IMR-90 (cell line): ENCODE data around the gene CTBP2. TPM values are rescaled to one million over a fixed set of nuclear protein-coding genes. Genes with fewer than 3 reads are reported as not detected.

Experiments
- ATAC-seq: fragments of 200-7000 bp; cut with Tn5 transposase; 2 replicates; pipeline ENCODE4 v1.9.1; 2020; ENCODE audit warnings: low read depth, mild to moderate bottlenecking, moderate library complexity
- BruUV-seq: library from RNA; stranded (reverse); fragments of 400-500 nt; replicated peaks from 2 replicates; lab custom pipeline; 2021; lab: Mats Ljungman, UMichigan
- CTCF ChIA-PET: fragments of 300-600 bp; formaldehyde crosslinking; extraction: SDS; loops from one replicate; lab custom pipeline; 2021; ENCODE audit warnings: antibody characterized with exemption; lab: Yijun Ruan, JAX
- POLR2A ChIA-PET: fragments of 300-600 bp; sonication (Branson Sonifier 250); formaldehyde crosslinking; loops from one replicate; lab custom pipeline; 2022; ENCODE audit warnings: antibody characterized with exemption; ENCODE audit not compliant: unreplicated experiment; lab: Charles Lee
- DNase-seq: peaks from one replicate; pipeline ENCODE4 v3.0.0; 2013
- H2AFZ ChIP-seq: replicated peaks from 2 replicates; pipeline ENCODE3; 2013; ENCODE audit warnings: low read length, mild to moderate bottlenecking; ENCODE audit not compliant: poor library complexity
- H2AK5ac ChIP-seq: 2 replicates; pipeline ENCODE4 v1.6.1; 2013; ENCODE audit warnings: low read depth, low read length, inconsistent platforms
- H2AK9ac ChIP-seq: replicated peaks from 2 replicates; pipeline ENCODE3; 2013; ENCODE audit warnings: mild to moderate bottlenecking, low read depth, low read length, moderate library complexity; ENCODE audit not compliant: poor library complexity
- H2BK120ac ChIP-seq: 2 replicates; pipeline ENCODE4 v1.6.1; 2013; ENCODE audit warnings: low read depth, low read length, inconsistent platforms
- H2BK15ac ChIP-seq: 3 replicates; pipeline ENCODE4 v1.6.1; 2013; ENCODE audit warnings: low read depth, low read length, inconsistent platforms
- H2BK20ac ChIP-seq: 2 replicates; pipeline ENCODE4 v1.6.1; 2013; ENCODE audit warnings: low read depth, mild to moderate bottlenecking, inconsistent platforms, low read length, moderate library complexity
- H2BK5ac ChIP-seq: 2 replicates; pipeline ENCODE4 v1.6.1; 2013; ENCODE audit warnings: mild to moderate bottlenecking, low read depth, low read length, inconsistent platforms; ENCODE audit not compliant: poor library complexity, severe bottlenecking
- H3K14ac ChIP-seq: replicated peaks from 2 replicates; pipeline ENCODE4 v1.6.1; 2013; ENCODE audit warnings: low read depth, low read length, inconsistent platforms
- H3K18ac ChIP-seq: 2 replicates; pipeline ENCODE4 v1.6.1; 2013; ENCODE audit warnings: low read depth, low read length, control low read depth
- H3K23ac ChIP-seq: 2 replicates; pipeline ENCODE4 v1.6.1; 2013; ENCODE audit warnings: low read depth, low read length, inconsistent platforms
- H3K27ac ChIP-seq: 2 replicates; pipeline ENCODE4 v1.5.1; 2013; ENCODE audit warnings: mild to moderate bottlenecking, control low read depth, low read length; ENCODE audit not compliant: insufficient read depth
- H3K27me3 ChIP-seq: 2 replicates; pipeline ENCODE4 v1.6.1; 2013; ENCODE audit warnings: low read length; ENCODE audit not compliant: control insufficient read depth, insufficient read depth
- H3K36me3 ChIP-seq: 2 replicates; pipeline ENCODE4 v1.6.1; 2013; ENCODE audit warnings: low read length, mixed read lengths; ENCODE audit not compliant: control insufficient read depth, insufficient read depth
- H3K4ac ChIP-seq: 2 replicates; pipeline ENCODE4 v1.6.1; 2013; ENCODE audit warnings: low read depth, low read length, inconsistent platforms
- H3K4me1 ChIP-seq: 2 replicates; pipeline ENCODE4 v1.6.1; 2013; ENCODE audit warnings: low read length, mixed read lengths; ENCODE audit not compliant: control insufficient read depth, insufficient read depth
- H3K4me2 ChIP-seq: 2 replicates; pipeline ENCODE4 v1.6.1; 2013; ENCODE audit warnings: low read depth, mild to moderate bottlenecking, control low read depth, low read length, moderate library complexity
- H3K4me3 ChIP-seq: 2 replicates; pipeline ENCODE4 v1.5.1; 2013; ENCODE audit warnings: low read depth, mild to moderate bottlenecking, control low read depth, low read length, moderate library complexity; ENCODE audit not compliant: insufficient read depth
- H3K56ac ChIP-seq: 2 replicates; pipeline ENCODE4 v1.6.1; 2013; ENCODE audit warnings: low read length, inconsistent platforms; ENCODE audit not compliant: insufficient read depth; ENCODE audit errors: extremely low read depth
- H3K79me1 ChIP-seq, 2 experiments: 2 replicates each; pipeline ENCODE4 v1.6.1; 2013; ENCODE audit warnings: low read length in 2 of 2, inconsistent platforms in 1 of 2, low read depth in 1 of 2
- H3K9ac ChIP-seq: 2 replicates; pipeline ENCODE4 v1.6.1; 2013; ENCODE audit warnings: low read depth, low read length, control low read depth
- H3K9me1 ChIP-seq: 2 replicates; pipeline ENCODE4 v1.6.1; 2013; ENCODE audit warnings: low read length, inconsistent platforms; ENCODE audit not compliant: insufficient read depth
- H3K9me3 ChIP-seq: 2 replicates; pipeline ENCODE4 v1.6.1; 2013; ENCODE audit warnings: low read length; ENCODE audit not compliant: control insufficient read depth, insufficient read depth
- H4K20me1 ChIP-seq: 2 replicates; pipeline ENCODE4 v1.6.1; 2013; ENCODE audit warnings: low read length, inconsistent platforms; ENCODE audit not compliant: insufficient read depth
- H4K5ac ChIP-seq: 2 replicates; pipeline ENCODE4 v1.6.1; 2013; ENCODE audit warnings: mild to moderate bottlenecking, low read depth, low read length, control low read depth
- H4K8ac ChIP-seq, 2 experiments: 2 replicates each; pipeline ENCODE4 v1.6.1; 2013; ENCODE audit warnings: low read depth in 2 of 2, low read length in 2 of 2, control low read depth in 1 of 2, inconsistent platforms in 1 of 2
- H4K91ac ChIP-seq: 2 replicates; pipeline ENCODE4 v1.6.1; 2013; ENCODE audit warnings: low read depth, low read length, inconsistent platforms; ENCODE audit not compliant: insufficient read depth
- MXI1 ChIP-seq: IDR thresholded peaks from 2 replicates; pipeline ENCODE4 v1.6.1; 2012; ENCODE audit warnings: low read depth, mild to moderate bottlenecking, low read length, moderate library complexity, borderline replicate concordance
- RCOR1 ChIP-seq: IDR thresholded peaks from 2 replicates; pipeline ENCODE4 v1.6.1; 2012; ENCODE audit warnings: mild to moderate bottlenecking, low read length, improper control_type of control experiment; ENCODE audit not compliant: insufficient replicate concordance
- WGBS, 2 experiments: methylation state at CpG; one replicate each; pipeline versions ENCODE4 v1.1.5 to v1.1.7; 2013; ENCODE audit warnings: missing lambda C conversion rate in 2 of 2; ENCODE audit not compliant: insufficient read length in 1 of 2; ENCODE audit errors: extremely low coverage in 2 of 2; 5-methylcytosine and 5-hydroxymethylcytosine counted together
- dilution Hi-C: fragments of 300-500 bp; cut with HindIII; formaldehyde crosslinking; loops from one replicate; pipeline ENCODE4 v1.14.3; 2018; ENCODE audit warnings: low sequenced_read_pairs; ENCODE audit not compliant: unreplicated experiment
- in situ Hi-C: fragments of 300-500 bp; cut with MboI; formaldehyde crosslinking; loops from 3 replicates; pipeline ENCODE4 v1.14.3; 2019; ENCODE audit warnings: low sequenced_read_pairs, inconsistent platforms, mixed read lengths
- intact Hi-C: fragments of 100-400 bp; cut with micrococcal nuclease; formaldehyde crosslinking; loops from 2 replicates; pipeline ENCODE4 v1.10.0; 2022
- polyA plus RNA-seq, 3 experiments: library from polyadenylated mRNA; depleted of rRNA; stranded (reverse); fragments of >200 nt; gene quantifications; 2 replicates each; pipeline ENCODE4 v1.2.3, GENCODE V29; 2012; ENCODE audit warnings: low replicate concordance in 1 of 3
- total RNA-seq: library from RNA; depleted of rRNA; stranded (reverse); fragments of >200 nt; gene quantifications from 2 replicates; pipeline ENCODE4 v1.2.3, GENCODE V29; 2012

Gene CTBP2
- total and polyA plus RNA-seq, 2 of the 4 experiments (the other 2 are of a cell fraction) = 81.0 to 86.6 TPM

- no peak overlapping the region for H2BK20ac ChIP-seq
- no peak for TF ChIP-seq RCOR1
- TF ChIP-seq MXI1 = no peak
- H2AFZ ChIP-seq = no peak overlapping the region
- peak overlapping the region; percentile 74 for H2AK9ac ChIP-seq
- peaks cover 92% of the 10 kb centered on the region for H4K20me1 ChIP-seq
- CTCF ChIA-PET = interaction anchor here (1.0 kb wide), 1 partner anchor 48 kb away, joined by 3 read pairs; no protein-coding TSS in a partner anchor
- WGBS, 2 experiments = 68% methylated on average over 7 of the region's 20 CpGs; no CpG with 5 or more reads in 1 of the 2 experiments
- H3K36me3 ChIP-seq = peaks cover 24% of the 10 kb centered on the region
- H3K56ac ChIP-seq = no peak overlapping the region
- peaks cover 41 to 99% of the 10 kb centered on the region in 2 experiments for H3K79me1 ChIP-seq
- no peak overlapping the region for H3K4me3 ChIP-seq
- no peak overlapping the region for H3K23ac ChIP-seq
- peaks cover 30% of the 10 kb centered on the region for H3K9me1 ChIP-seq
- no peak overlapping the region for H3K27ac ChIP-seq
- no peak overlapping the region for H4K8ac ChIP-seq
- POLR2A ChIA-PET = no interaction called here
- ATAC-seq (no peak), DNase-seq (no peak)
- no peak overlapping the region for H3K14ac ChIP-seq
- H2AK5ac ChIP-seq = no peak overlapping the region
- H3K9ac ChIP-seq = no peak overlapping the region
- no peak overlapping the region for H3K4ac ChIP-seq
- intact Hi-C loops (no loop called here), dilution Hi-C loops (no loop called here), in situ Hi-C loops (no loop called here)
- BruUV-seq = no TSS peak
- peaks cover 3% of the 10 kb centered on the region; the same call in 1 of the 2 replicates for H3K4me1 ChIP-seq
- H4K91ac ChIP-seq = no peak overlapping the region
- H3K4me2 ChIP-seq = no peak overlapping the region
- no peak overlapping the region for H2BK15ac ChIP-seq
- no peak overlapping the region for H2BK5ac ChIP-seq
- no peaks in the 10 kb centered on the region for H3K9me3 ChIP-seq
- H2BK120ac ChIP-seq = no peak overlapping the region
- H3K27me3 ChIP-seq = no peaks in the 10 kb centered on the region
- no peak overlapping the region for H3K18ac ChIP-seq
- H4K5ac ChIP-seq = no peak overlapping the region
These were observed 146.1 kb downstream of the CTBP2 start for GRCh38 chr10:125014086-125014830.
